ENCODE measurements around the gene COX6A1.

- TF ChIP-seq POLR2A (IDR thresholded peaks at IDR 0.05; ENCODE audit: borderline replicate concordance, extremely low read depth, insufficient read depth, insufficient read length) (no peak), MAX (IDR thresholded peaks at IDR 0.05) (no peak), CTCF (IDR thresholded peaks at IDR 0.05 in 2 of 3, conservative IDR thresholded peaks at IDR 0.05 in 1 of 3; ENCODE audit: borderline replicate concordance in 1 of 3, insufficient read depth in 1 of 3, low read depth in 2 of 3, low read length in 2 of 3) (no peak), POLR2AphosphoS5 (IDR thresholded peaks at IDR 0.05; ENCODE audit: low read depth, low read length) (no peak), REST (IDR thresholded peaks at IDR 0.05; ENCODE audit: low read depth) (no peak), RAD21 (IDR thresholded peaks at IDR 0.05; ENCODE audit: low read depth) (no peak), EGR1 (IDR thresholded peaks at IDR 0.05; ENCODE audit: low read depth) (no peak), EZH2 (IDR thresholded peaks at IDR 0.05) (no peak), ZBTB33 (IDR thresholded peaks at IDR 0.05; ENCODE audit: extremely low read depth, insufficient replicate concordance, low read length) (no peak), ELF1 (IDR thresholded peaks at IDR 0.05; ENCODE audit: borderline replicate concordance, low read depth) (no peak), ZFX (IDR thresholded peaks at IDR 0.05) (no peak)
Observed at GRCh38 chr12:120406553-120406952, 31.4 kb upstream of the COX6A1 start.

Measured in HCT116 (cell line).